HepG2 (cell line): ENCODE measurements around the gene VCX2.

Experiments
- CEBPB ChIP-seq: IDR thresholded peaks from 2 replicates; pipeline ENCODE4 v1.6.1; 2011; ENCODE audit warnings: low read depth, low read length, improper control_type of control experiment, borderline replicate concordance
- CREBL2 ChIP-seq: sonication (generic); formaldehyde crosslinking; IDR thresholded peaks from 2 replicates; pipeline ENCODE4 v1.8.1; 2023; ENCODE audit warnings: missing genetic modification reagents, mild to moderate bottlenecking, borderline replicate concordance
- CTCF ChIP-seq: sonication (generic); formaldehyde crosslinking; IDR thresholded peaks from 2 replicates; pipeline ENCODE4 v1.5.0; 2020; ENCODE audit warnings: mild to moderate bottlenecking, missing genetic modification reagents, moderate library complexity
- EEA1 ChIP-seq: sonication (generic); formaldehyde crosslinking; IDR thresholded peaks from 2 replicates; pipeline ENCODE4 v1.5.1; 2020; ENCODE audit warnings: mild to moderate bottlenecking, missing genetic modification reagents, borderline replicate concordance
- HMGXB3 ChIP-seq: sonication (generic); formaldehyde crosslinking; IDR thresholded peaks from 2 replicates; pipeline ENCODE4 v1.4.0; 2020; ENCODE audit warnings: missing genetic modification reagents, borderline replicate concordance
- NR3C1 ChIP-seq: sonication (generic); formaldehyde crosslinking; IDR thresholded peaks from 2 replicates; pipeline ENCODE4 v1.4.0; 2020; ENCODE audit warnings: missing genetic modification reagents
- TBX2 ChIP-seq: sonication (generic); formaldehyde crosslinking; IDR thresholded peaks from 2 replicates; pipeline ENCODE4 v1.5.0; 2020; ENCODE audit warnings: missing genetic modification reagents, mild to moderate bottlenecking, borderline replicate concordance
- ZBTB34 ChIP-seq: sonication (generic); formaldehyde crosslinking; IDR thresholded peaks from 2 replicates; pipeline ENCODE4 v1.8.0; 2022; ENCODE audit warnings: mild to moderate bottlenecking, missing genetic modification reagents
- ZKSCAN1 ChIP-seq: fragments of 150-350 bp; IDR thresholded peaks from 2 replicates; pipeline ENCODE4 v1.6.1; 2014; ENCODE audit warnings: low read length
- ZNF501 ChIP-seq: sonication (generic); formaldehyde crosslinking; IDR thresholded peaks from 2 replicates; pipeline ENCODE4 v1.5.1; 2020; ENCODE audit warnings: mild to moderate bottlenecking, moderate library complexity, missing genetic modification reagents
- ZNF768 ChIP-seq: sonication (generic); formaldehyde crosslinking; IDR thresholded peaks from 2 replicates; pipeline ENCODE4 v1.4.0; 2020; ENCODE audit warnings: missing genetic modification reagents
- ZNF788 ChIP-seq: sonication (generic); formaldehyde crosslinking; IDR thresholded peaks from 2 replicates; pipeline ENCODE4 v1.5.0; 2020; ENCODE audit warnings: mild to moderate bottlenecking, missing genetic modification reagents, borderline replicate concordance
- ZNF839 ChIP-seq: sonication (generic); formaldehyde crosslinking; IDR thresholded peaks from 2 replicates; pipeline ENCODE4 v1.4.0; 2020; ENCODE audit warnings: missing genetic modification reagents, mild to moderate bottlenecking, borderline replicate concordance

- TF ChIP-seq ZNF501 (no peak), CREBL2 (CRISPR knock-in tag) (no peak), EEA1 (CRISPR knock-in tag) (no peak), ZNF788 (no peak), ZBTB34 (CRISPR knock-in tag) (no peak), HMGXB3 (CRISPR knock-in tag) (no peak), CEBPB (no peak), ZKSCAN1 (no peak), TBX2 (CRISPR knock-in tag) (no peak), ZNF768 (CRISPR knock-in tag) (no peak), NR3C1 (no peak), CTCF (CRISPR knock-in tag) (no peak), ZNF839 (CRISPR knock-in tag) (no peak)
Measured at GRCh38 chrX:8138252-8138651, 32.8 kb downstream of the VCX2 start.
